ENCODE measurements around the gene TRIM72.
A peak's percentile ranks its signal among the peaks of the same experiment; 100 is the strongest.
"Not testable (repeated sequence)": the region's sequence is repeated elsewhere in the genome, so short reads cannot be mapped to it uniquely, and the experiment has no call there.

TRIM72 gene

GRCh38 chr16:31213877-31214707 lies at the start of gene TRIM72:
Gene TRIM72, plus strand, starts transcription at chr16:31214119. Its CDS starts 620 bp downstream, at chr16:31214739.
- DNase-seq (ENCODE audit: low read depth in 2 of 2), result no peak

GRCh38 chr16:31167315-31167714 lies 46.6 kb upstream of the TRIM72 start:
- no peak for DNase-seq (ENCODE audit: low read depth in 2 of 2)

GRCh38 chr16:31168848-31169247 lies 45.1 kb upstream of the TRIM72 start:
- DNase-seq (ENCODE audit: low read depth in 2 of 2), result no peak

GRCh38 chr16:31170048-31170447 lies 43.9 kb upstream of the TRIM72 start:
- DNase-seq (ENCODE audit: low read depth in 2 of 2), result not testable (repeated sequence)

- peak in 1 of 2 donors; percentile 26 for DNase-seq (ENCODE audit: low read depth in 2 of 2)
Observed at GRCh38 chr16:31177136-31177535, 36.8 kb upstream of the TRIM72 start.

GRCh38 chr16:31179219-31179746 lies 34.6 kb upstream of the TRIM72 start:
- DNase-seq (ENCODE audit: low read depth in 2 of 2), result no peak

GRCh38 chr16:31179747-31180459 lies 34.0 kb upstream of the TRIM72 start, which contains the start of gene FUS:
Gene FUS, plus strand, starts transcription at chr16:31180139. Its CDS starts 76 bp downstream, at chr16:31180215.
- DNase-seq (ENCODE audit: low read depth in 2 of 2), result peak; percentile 82

GRCh38 chr16:31181102-31181830 lies 32.7 kb upstream of the TRIM72 start:
- no peak for DNase-seq (ENCODE audit: low read depth in 2 of 2)

- DNase-seq (ENCODE audit: low read depth in 2 of 2), result no peak
Observed at GRCh38 chr16:31182391-31182790, 31.5 kb upstream of the TRIM72 start.

- no peak for DNase-seq (ENCODE audit: low read depth in 2 of 2)
Observed at GRCh38 chr16:31183432-31184428, 30.2 kb upstream of the TRIM72 start.

GRCh38 chr16:31184888-31185287 lies 29.0 kb upstream of the TRIM72 start:
- DNase-seq (ENCODE audit: low read depth in 2 of 2), result no peak

- DNase-seq (ENCODE audit: low read depth in 2 of 2), result no peak
Observed at GRCh38 chr16:31185339-31185738, 28.6 kb upstream of the TRIM72 start.

- no peak for DNase-seq (ENCODE audit: low read depth in 2 of 2)
Observed at GRCh38 chr16:31186176-31186575, 27.7 kb upstream of the TRIM72 start.

GRCh38 chr16:31186930-31187807 lies 26.8 kb upstream of the TRIM72 start:
- no peak for DNase-seq (ENCODE audit: low read depth in 2 of 2)

- no peak for DNase-seq (ENCODE audit: low read depth in 2 of 2)
Observed at GRCh38 chr16:31187808-31188189, 26.1 kb upstream of the TRIM72 start.

- DNase-seq (ENCODE audit: low read depth in 2 of 2), result no peak
Observed at GRCh38 chr16:31188450-31189411, 25.2 kb upstream of the TRIM72 start.

GRCh38 chr16:31189412-31189778 lies 24.5 kb upstream of the TRIM72 start:
- no peak for DNase-seq (ENCODE audit: low read depth in 2 of 2)

GRCh38 chr16:31190061-31190460 lies 23.9 kb upstream of the TRIM72 start:
- no peak for DNase-seq (ENCODE audit: low read depth in 2 of 2)

All from activated CD8-positive, alpha-beta memory T cell treated with anti-CD3 and anti-CD28 coated beads for 4 hours (primary cell).